H1 (cell line): Measurements from ENCODE around the gene LYZ. TPM values are rescaled to one million over a fixed set of nuclear protein-coding genes. Genes with fewer than 3 reads are reported as not detected.

Experiments used
- CTCF ChIA-PET: fragments of 300-600 bp; sonication (Branson Sonifier 250); formaldehyde crosslinking; loops from one replicate; lab custom pipeline; 2021; ENCODE audit not compliant: partially characterized antibody; lab: Charles Lee
- POLR2A ChIA-PET: fragments of 300-600 bp; sonication (Branson Sonifier 250); formaldehyde crosslinking; loops from one replicate; lab custom pipeline; 2021; ENCODE audit warnings: inconsistent platforms; ENCODE audit not compliant: partially characterized antibody; lab: Charles Lee
- DNase-seq, 2 experiments: peaks; one replicate each; pipeline versions ENCODE4 v3.0.0 to v3.0.0-alpha.2; 2010 to 2022; ENCODE audit warnings: low spot score in 2 of 2, low read depth in 1 of 2, mixed read lengths in 1 of 2
- FAIRE-seq: peaks from 2 replicates; lab custom pipeline; 2011; peaks lifted over from hg19 to GRCh38; lab: Jason Lieb, UNC
- H2AFZ ChIP-seq: 2 replicates; pipeline ENCODE4 v1.8.1; 2012; ENCODE audit warnings: low read length, inconsistent platforms
- H2AK5ac ChIP-seq: 2 replicates; pipeline ENCODE4 v1.6.1; 2013; ENCODE audit warnings: low read depth, low read length
- H2BK120ac ChIP-seq: replicated peaks from 2 replicates; pipeline ENCODE3; 2013; ENCODE audit warnings: low read depth, low read length, inconsistent platforms
- H2BK12ac ChIP-seq: 2 replicates; pipeline ENCODE4 v1.6.1; 2013; ENCODE audit warnings: low read depth, low read length
- H2BK15ac ChIP-seq: 2 replicates; pipeline ENCODE4 v1.6.1; 2013; ENCODE audit warnings: low read length
- H2BK20ac ChIP-seq: 2 replicates; pipeline ENCODE4 v1.6.1; 2013; ENCODE audit warnings: low read length
- H2BK5ac ChIP-seq: 2 replicates; pipeline ENCODE4 v1.6.1; 2013; ENCODE audit warnings: low read depth, low read length
- H3K14ac ChIP-seq: 2 replicates; pipeline ENCODE4 v1.6.1; 2013; ENCODE audit warnings: inconsistent platforms; ENCODE audit not compliant: insufficient read length
- H3K18ac ChIP-seq: 2 replicates; pipeline ENCODE4 v1.6.1; 2013; ENCODE audit warnings: low read length; ENCODE audit errors: extremely low read depth
- H3K23ac ChIP-seq: 2 replicates; pipeline ENCODE4 v1.6.1; 2013; ENCODE audit warnings: inconsistent platforms; ENCODE audit not compliant: insufficient read length
- H3K23me2 ChIP-seq: 2 replicates; pipeline ENCODE4 v1.6.1; 2013; ENCODE audit warnings: low read depth, low read length
- H3K27ac ChIP-seq: 2 replicates; pipeline ENCODE4 v1.6.1; 2011; ENCODE audit warnings: low read depth, low read length, inconsistent platforms
- H3K27me3 ChIP-seq, 4 experiments: replicated peaks in 1 of 4; 1 replicate in 1 of 4; 2 replicates in 3 of 4; pipeline versions ENCODE4 v1.6.1 to v1.8.1; 2011 to 2013; ENCODE audit warnings: low read length in 3 of 4, mild to moderate bottlenecking in 3 of 4, inconsistent platforms in 2 of 4, mixed read lengths in 2 of 4, moderate library complexity in 1 of 4; ENCODE audit not compliant: control insufficient read depth in 3 of 4, insufficient read depth in 3 of 4; ENCODE audit errors: extremely low read depth in 1 of 4
- H3K36me3 ChIP-seq, 4 experiments: 2 replicates each; pipeline versions ENCODE4 v1.6.1 to v1.8.1; 2011 to 2013; ENCODE audit warnings: mild to moderate bottlenecking in 4 of 4, low read length in 3 of 4, moderate library complexity in 2 of 4, control low read depth in 1 of 4, inconsistent platforms in 1 of 4; ENCODE audit not compliant: insufficient read depth in 4 of 4, control insufficient read depth in 2 of 4
- H3K4ac ChIP-seq: replicated peaks from 2 replicates; pipeline ENCODE3; 2013; ENCODE audit warnings: low read length, low read depth, mixed read lengths, inconsistent platforms; ENCODE audit not compliant: insufficient read length
- H3K4me1 ChIP-seq, 4 experiments: replicated peaks in 1 of 4; 1 replicate in 1 of 4; 2 replicates in 3 of 4; pipeline versions ENCODE4 v1.6.1 to v1.8.1; 2011 to 2013; ENCODE audit warnings: low read length in 3 of 4, inconsistent platforms in 2 of 4, mixed read lengths in 1 of 4; ENCODE audit not compliant: insufficient read depth in 4 of 4, control insufficient read depth in 3 of 4
- H3K4me2 ChIP-seq, 2 experiments: 2 replicates each; pipeline versions ENCODE4 v1.6.1 to v1.8.1; 2011 to 2013; ENCODE audit warnings: low read depth in 2 of 2, low read length in 2 of 2, control low read depth in 1 of 2, inconsistent platforms in 1 of 2, mild to moderate bottlenecking in 1 of 2; ENCODE audit not compliant: insufficient read depth in 1 of 2
- H3K4me3 ChIP-seq, 4 experiments: fragments of 200-600, 300-600 bp in 1 of 4; sonication (generic), shearing (Covaris generic), sonication (Bioruptor Twin) in 1 of 4; 2 replicates each; pipeline versions ENCODE4 v1.5.1 to v1.8.1; 2011 to 2016; ENCODE audit warnings: low read length in 4 of 4, low read depth in 3 of 4, control low read depth in 2 of 4, inconsistent platforms in 2 of 4, mild to moderate bottlenecking in 2 of 4, mixed read lengths in 1 of 4, moderate library complexity in 1 of 4; ENCODE audit not compliant: insufficient read depth in 2 of 4; ENCODE audit errors: extremely low read depth in 1 of 4
- H3K56ac ChIP-seq: replicated peaks from 2 replicates; pipeline ENCODE3; 2013; ENCODE audit warnings: low read depth, mild to moderate bottlenecking, mixed read lengths, low read length, inconsistent platforms; ENCODE audit not compliant: insufficient read length
- H3K79me1 ChIP-seq: 2 replicates; pipeline ENCODE4 v1.6.1; 2013; ENCODE audit warnings: low read depth, low read length, control low read depth
- H3K79me2 ChIP-seq, 2 experiments: 2 replicates each; pipeline versions ENCODE4 v1.6.1 to v1.8.1; 2012 to 2013; ENCODE audit warnings: low read length in 2 of 2, mild to moderate bottlenecking in 2 of 2, inconsistent platforms in 1 of 2; ENCODE audit not compliant: insufficient read depth in 2 of 2, control insufficient read depth in 1 of 2
- H3K9ac ChIP-seq, 4 experiments: replicated peaks in 1 of 4; 1 replicate in 1 of 4; 2 replicates in 3 of 4; pipeline versions ENCODE4 v1.6.1 to v1.8.1; 2011 to 2013; ENCODE audit warnings: low read depth in 3 of 4, low read length in 3 of 4, control low read depth in 2 of 4, mild to moderate bottlenecking in 2 of 4, moderate library complexity in 2 of 4, inconsistent platforms in 1 of 4; ENCODE audit errors: extremely low read depth in 1 of 4
- H3K9me3 ChIP-seq, 2 experiments: 2 replicates each; pipeline versions ENCODE4 v1.6.1 to v1.8.1; 2012 to 2013; ENCODE audit warnings: mild to moderate bottlenecking in 2 of 2, moderate library complexity in 2 of 2, control low read depth in 1 of 2, inconsistent platforms in 1 of 2, low read depth in 1 of 2, low read length in 1 of 2, mixed read lengths in 1 of 2; ENCODE audit not compliant: insufficient read depth in 2 of 2
- H4K20me1 ChIP-seq, 2 experiments: replicated peaks in 1 of 2; 2 replicates each; pipeline versions ENCODE3 to v1.8.1; 2011 to 2013; ENCODE audit warnings: inconsistent platforms in 2 of 2, low read length in 2 of 2, mild to moderate bottlenecking in 1 of 2; ENCODE audit not compliant: insufficient read depth in 2 of 2, control insufficient read depth in 1 of 2
- H4K5ac ChIP-seq: 2 replicates; pipeline ENCODE4 v1.6.1; 2013; ENCODE audit warnings: low read length, low read depth, mixed read lengths, inconsistent platforms; ENCODE audit not compliant: insufficient read length
- H4K8ac ChIP-seq: 2 replicates; pipeline ENCODE4 v1.8.0; 2013; ENCODE audit warnings: mild to moderate bottlenecking, moderate library complexity, low read length, inconsistent platforms; ENCODE audit not compliant: insufficient read depth; ENCODE audit errors: extremely low read depth
- H4K91ac ChIP-seq: replicated peaks from 2 replicates; pipeline ENCODE3; 2013; ENCODE audit warnings: low read length, mixed read lengths, inconsistent platforms; ENCODE audit not compliant: insufficient read length
- BACH1 ChIP-seq: IDR thresholded peaks from 2 replicates; pipeline ENCODE4 v1.6.1; 2012; ENCODE audit warnings: low read length, improper control_type of control experiment
- CEBPB ChIP-seq: IDR thresholded peaks from 2 replicates; pipeline ENCODE4 v1.6.1; 2012; ENCODE audit warnings: low read depth, low read length
- CREB1 ChIP-seq: IDR thresholded peaks from 2 replicates; pipeline ENCODE4 v1.6.1; 2012; ENCODE audit warnings: inconsistent platforms
- GTF2F1 ChIP-seq: IDR thresholded peaks from 2 replicates; pipeline ENCODE4 v1.6.1; 2012; ENCODE audit warnings: low read depth, low read length, improper control_type of control experiment, borderline replicate concordance
- PHF8 ChIP-seq: fragments of 200-600 bp; sonication (generic); conservative IDR thresholded peaks from 2 replicates; pipeline ENCODE4 v1.7.1; 2012; ENCODE audit warnings: low read depth, mild to moderate bottlenecking, inconsistent platforms, low read length, moderate library complexity
- POLR2A ChIP-seq, 2 experiments: IDR thresholded peaks; 1 replicate in 1 of 2; 2 replicates in 1 of 2; pipeline ENCODE4 v1.6.1; 2011; ENCODE audit warnings: low read depth in 2 of 2, low read length in 2 of 2, mild to moderate bottlenecking in 2 of 2; ENCODE audit errors: control extremely low read depth in 1 of 2
- RAD21 ChIP-seq, 2 experiments: IDR thresholded peaks in 1 of 2; conservative IDR thresholded peaks in 1 of 2; 2 replicates each; pipeline ENCODE4 v1.6.1; 2011; ENCODE audit warnings: low read depth in 2 of 2, low read length in 2 of 2, improper control_type of control experiment in 1 of 2, inconsistent platforms in 1 of 2, mild to moderate bottlenecking in 1 of 2, moderate library complexity in 1 of 2
- RFX5 ChIP-seq: IDR thresholded peaks from 2 replicates; pipeline ENCODE4 v1.6.1; 2011; ENCODE audit warnings: low read depth, low read length, improper control_type of control experiment, borderline replicate concordance
- SAP30 ChIP-seq: fragments of 300-600 bp; sonication (generic); IDR thresholded peaks from 2 replicates; pipeline ENCODE4 v1.7.1; 2012; ENCODE audit warnings: low read length, moderate library complexity, mild to moderate bottlenecking, inconsistent platforms; ENCODE audit not compliant: insufficient read depth, insufficient replicate concordance
- TBP ChIP-seq: IDR thresholded peaks from 2 replicates; pipeline ENCODE4 v1.6.1; 2011; ENCODE audit warnings: low read depth, low read length, improper control_type of control experiment
- WGBS, 2 experiments: shearing (Covaris generic) in 1 of 2; methylation state at CpG; one replicate each; pipeline versions ENCODE4 v1.1.6 to v1.1.7; 2013 to 2015; ENCODE audit warnings: low lambda C conversion rate in 2 of 2, mixed read lengths in 2 of 2, inconsistent platforms in 1 of 2, low coverage in 1 of 2, missing lambda C conversion rate in 1 of 2; ENCODE audit not compliant: insufficient replicate concordance in 2 of 2, insufficient coverage in 1 of 2, insufficient read length in 1 of 2; ENCODE audit errors: extremely low coverage in 1 of 2, missing lambda C conversion rate in 1 of 2; 5-methylcytosine and 5-hydroxymethylcytosine counted together
- polyA plus RNA-seq, 7 experiments: library from polyadenylated mRNA; depleted of rRNA in 3 of 7; stranded (reverse) in 5 of 7; unstranded in 2 of 7; fragments of >200 nt in 5 of 7; fragments of 200-250 nt in 2 of 7; gene quantifications; 1 replicate in 5 of 7; 2 replicates in 1 of 7; 4 replicates in 1 of 7; pipeline versions ENCODE4 v1.2.1 to v1.2.3, GENCODE V29; 2011 to 2013; ENCODE audit warnings: missing spikeins in 2 of 7, mixed read lengths in 2 of 7
- total RNA-seq: library from RNA; stranded (reverse); fragmentation: NEBNext Ultra II Directional; extraction: Animal tissue kit (Norgen Biotek cat#: 25700); gene quantifications from 2 replicates; pipeline ENCODE4 v1.2.1, GENCODE V29; 2021
- TF ChIP-seq, protein P1 (sequence below), 3 experiments: IDR thresholded peaks; 1 replicate in 2 of 3; 2 replicates in 1 of 3; pipeline versions ENCODE4 v1.5.1 to v1.6.1; 2011; ENCODE audit warnings: low read length in 3 of 3, mild to moderate bottlenecking in 3 of 3, inconsistent platforms in 2 of 3, low read depth in 1 of 3, moderate library complexity in 1 of 3; ENCODE audit not compliant: insufficient read depth in 1 of 3; ENCODE audit errors: control extremely low read depth in 1 of 3

The LYZ gene
- total and polyA plus RNA-seq, 2 of the 8 experiments (the other 6 are each of a cell fraction or from before 2014, with no cell fraction given): not detected

DNA sequence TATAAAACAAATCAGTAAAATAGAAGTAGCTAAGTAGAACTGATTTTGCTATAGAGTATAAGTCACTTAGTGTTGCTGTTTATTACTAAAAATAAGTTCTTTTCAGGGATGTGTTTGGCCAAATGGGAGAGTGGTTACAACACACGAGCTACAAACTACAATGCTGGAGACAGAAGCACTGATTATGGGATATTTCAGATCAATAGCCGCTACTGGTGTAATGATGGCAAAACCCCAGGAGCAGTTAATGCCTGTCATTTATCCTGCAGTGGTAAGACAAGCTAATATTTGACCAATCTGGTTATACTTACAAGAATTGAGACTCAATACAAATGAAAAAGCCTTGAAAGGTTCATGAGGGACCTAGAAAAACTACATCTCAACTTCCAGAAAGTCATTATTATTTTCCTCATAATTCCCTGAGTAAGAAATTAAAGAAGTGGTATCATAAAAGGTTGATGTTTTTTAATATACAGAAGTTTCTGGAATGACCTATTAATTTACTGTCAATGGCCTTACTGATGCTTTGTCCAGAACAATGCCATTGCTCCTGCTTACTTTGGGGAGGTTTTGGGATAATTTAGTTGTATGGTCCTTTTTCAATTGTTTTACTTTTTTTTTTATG, 1.9 kb downstream of the LYZ start:
- FAIRE-seq (no peak), DNase-seq (no peak)
- Histone ChIP-seq H3K27ac (no peak overlapping the region), H2BK20ac (no peak overlapping the region), H2AK5ac (no peak overlapping the region), H3K4me1 (peaks cover 0 to 5% (median 0%) of the 10 kb centered on the region in 4 experiments; a peak in 3 of 7 replicates), H3K56ac (no peak overlapping the region), H4K5ac (no peak overlapping the region), H3K4me2 (no peak overlapping the region), H3K18ac (no peak overlapping the region), H4K20me1 (no peaks in the 10 kb centered on the region), H3K14ac (no peak overlapping the region), H3K36me3 (no peaks in the 10 kb centered on the region), H3K23me2 (no peaks in the 10 kb centered on the region), H3K79me1 (no peaks in the 10 kb centered on the region), H3K4me3 (no peak overlapping the region), H2BK15ac (no peak overlapping the region), H2BK12ac (no peak overlapping the region), H2AFZ (0 out of 2 replicates have a peak overlapping the region, but pooled peaks have one; percentile 21), H3K4ac (no peak overlapping the region), H3K79me2 (no peaks in the 10 kb centered on the region), H2BK5ac (no peak overlapping the region), H3K27me3 (no peaks in the 10 kb centered on the region), H4K91ac (no peak overlapping the region), H3K23ac (no peak overlapping the region), H3K9me3 (no peaks in the 10 kb centered on the region), H2BK120ac (no peak overlapping the region), H3K9ac (no peak overlapping the region), H4K8ac (no peak overlapping the region)
- ChIA-PET CTCF (interaction anchor here (0.8 to 2.2 kb wide), 3 partner anchors 17 to 280 kb away, joined by 3 to 6 read pairs (median 4); no protein-coding TSS in a partner anchor), POLR2A (no interaction called here)
- no peak for TF ChIP-seq RFX5
- TF ChIP-seq PHF8: no peak
- TF ChIP-seq TBP: no peak
- no peak for TF ChIP-seq SAP30
- TF ChIP-seq RAD21 (IDR thresholded peaks at IDR 0.05 in 1 of 2, conservative IDR thresholded peaks at IDR 0.05 in 1 of 2; ENCODE audit: low read depth in 2 of 2, low read length in 2 of 2): no peak
- no peak for TF ChIP-seq CREB1
- no peak for TF ChIP-seq CEBPB
- TF ChIP-seq BACH1: no peak
- TF ChIP-seq, protein P1, sequence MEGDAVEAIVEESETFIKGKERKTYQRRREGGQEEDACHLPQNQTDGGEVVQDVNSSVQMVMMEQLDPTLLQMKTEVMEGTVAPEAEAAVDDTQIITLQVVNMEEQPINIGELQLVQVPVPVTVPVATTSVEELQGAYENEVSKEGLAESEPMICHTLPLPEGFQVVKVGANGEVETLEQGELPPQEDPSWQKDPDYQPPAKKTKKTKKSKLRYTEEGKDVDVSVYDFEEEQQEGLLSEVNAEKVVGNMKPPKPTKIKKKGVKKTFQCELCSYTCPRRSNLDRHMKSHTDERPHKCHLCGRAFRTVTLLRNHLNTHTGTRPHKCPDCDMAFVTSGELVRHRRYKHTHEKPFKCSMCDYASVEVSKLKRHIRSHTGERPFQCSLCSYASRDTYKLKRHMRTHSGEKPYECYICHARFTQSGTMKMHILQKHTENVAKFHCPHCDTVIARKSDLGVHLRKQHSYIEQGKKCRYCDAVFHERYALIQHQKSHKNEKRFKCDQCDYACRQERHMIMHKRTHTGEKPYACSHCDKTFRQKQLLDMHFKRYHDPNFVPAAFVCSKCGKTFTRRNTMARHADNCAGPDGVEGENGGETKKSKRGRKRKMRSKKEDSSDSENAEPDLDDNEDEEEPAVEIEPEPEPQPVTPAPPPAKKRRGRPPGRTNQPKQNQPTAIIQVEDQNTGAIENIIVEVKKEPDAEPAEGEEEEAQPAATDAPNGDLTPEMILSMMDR (IDR thresholded peaks at IDR 0.05; ENCODE audit: control extremely low read depth in 1 of 3, insufficient read depth in 1 of 3, low read depth in 1 of 3, low read length in 3 of 3): no peak
- TF ChIP-seq GTF2F1: no peak
- no peak for TF ChIP-seq POLR2A (IDR thresholded peaks at IDR 0.05; ENCODE audit: control extremely low read depth in 1 of 2, low read depth in 2 of 2, low read length in 2 of 2)
- 100% methylated on average over 2 of the region's 2 CpGs; no CpG with 5 or more reads in 1 of the 2 experiments for WGBS, 2 experiments
